ENCODE data around the gene SIM2.

GRCh38 chr21:36705679-36706481, 7.0 kb downstream of the SIM2 start:
- TF ChIP-seq, protein P1, sequence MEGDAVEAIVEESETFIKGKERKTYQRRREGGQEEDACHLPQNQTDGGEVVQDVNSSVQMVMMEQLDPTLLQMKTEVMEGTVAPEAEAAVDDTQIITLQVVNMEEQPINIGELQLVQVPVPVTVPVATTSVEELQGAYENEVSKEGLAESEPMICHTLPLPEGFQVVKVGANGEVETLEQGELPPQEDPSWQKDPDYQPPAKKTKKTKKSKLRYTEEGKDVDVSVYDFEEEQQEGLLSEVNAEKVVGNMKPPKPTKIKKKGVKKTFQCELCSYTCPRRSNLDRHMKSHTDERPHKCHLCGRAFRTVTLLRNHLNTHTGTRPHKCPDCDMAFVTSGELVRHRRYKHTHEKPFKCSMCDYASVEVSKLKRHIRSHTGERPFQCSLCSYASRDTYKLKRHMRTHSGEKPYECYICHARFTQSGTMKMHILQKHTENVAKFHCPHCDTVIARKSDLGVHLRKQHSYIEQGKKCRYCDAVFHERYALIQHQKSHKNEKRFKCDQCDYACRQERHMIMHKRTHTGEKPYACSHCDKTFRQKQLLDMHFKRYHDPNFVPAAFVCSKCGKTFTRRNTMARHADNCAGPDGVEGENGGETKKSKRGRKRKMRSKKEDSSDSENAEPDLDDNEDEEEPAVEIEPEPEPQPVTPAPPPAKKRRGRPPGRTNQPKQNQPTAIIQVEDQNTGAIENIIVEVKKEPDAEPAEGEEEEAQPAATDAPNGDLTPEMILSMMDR (conservative IDR thresholded peaks at IDR 0.05; ENCODE audit: low read length): no peak; the same call in 1 of the 2 replicates
- TF ChIP-seq EZH2phosphoT487 (IDR thresholded peaks at IDR 0.05; ENCODE audit: borderline replicate concordance, low read depth, low read length): no peak

All from OCI-LY7 (cell line).